Neutrophil (primary cell): ENCODE measurements around the gene GDA.

ENCODE experiments used
- H3K27ac ChIP-seq: fragments of 200-600 bp; sonication (generic); 2 replicates; pipeline ENCODE4 v1.5.1; 2016; ENCODE audit warnings: mild to moderate bottlenecking, moderate library complexity
- H3K27me3 ChIP-seq: fragments of 200-600 bp; sonication (generic); 2 replicates; pipeline ENCODE4 v1.6.0; 2016; ENCODE audit warnings: mild to moderate bottlenecking
- H3K36me3 ChIP-seq: fragments of 200-600 bp; sonication (generic); 2 replicates; pipeline ENCODE4 v1.5.1; 2017
- H3K4me1 ChIP-seq, 2 experiments: fragments of 200-600 bp in 1 of 2; sonication (generic) in 1 of 2; 1 replicate in 1 of 2; 2 replicates in 1 of 2; pipeline versions ENCODE4 v1.5.1 to v1.6.1; 2013 to 2016; ENCODE audit warnings: low read depth in 1 of 2, low read length in 1 of 2, mild to moderate bottlenecking in 1 of 2, moderate library complexity in 1 of 2; ENCODE audit not compliant: control insufficient read depth in 1 of 2, insufficient read depth in 1 of 2
- H3K4me3 ChIP-seq, 2 experiments: fragments of 200-600 bp in 1 of 2; sonication (generic) in 1 of 2; 1 replicate in 1 of 2; 2 replicates in 1 of 2; pipeline ENCODE4 v1.5.1; 2013 to 2016; ENCODE audit warnings: low read depth in 1 of 2, low read length in 1 of 2, mild to moderate bottlenecking in 1 of 2, moderate library complexity in 1 of 2
- H3K9me3 ChIP-seq: fragments of 200-600 bp; sonication (generic); 2 replicates; pipeline ENCODE4 v1.5.1; 2016
- TF ChIP-seq, protein P1 (sequence below): fragments of 200-600 bp; sonication (generic); IDR thresholded peaks from 2 replicates; pipeline ENCODE4 v1.5.1; 2016; ENCODE audit warnings: antibody characterized with exemption

GDA gene

DNA sequence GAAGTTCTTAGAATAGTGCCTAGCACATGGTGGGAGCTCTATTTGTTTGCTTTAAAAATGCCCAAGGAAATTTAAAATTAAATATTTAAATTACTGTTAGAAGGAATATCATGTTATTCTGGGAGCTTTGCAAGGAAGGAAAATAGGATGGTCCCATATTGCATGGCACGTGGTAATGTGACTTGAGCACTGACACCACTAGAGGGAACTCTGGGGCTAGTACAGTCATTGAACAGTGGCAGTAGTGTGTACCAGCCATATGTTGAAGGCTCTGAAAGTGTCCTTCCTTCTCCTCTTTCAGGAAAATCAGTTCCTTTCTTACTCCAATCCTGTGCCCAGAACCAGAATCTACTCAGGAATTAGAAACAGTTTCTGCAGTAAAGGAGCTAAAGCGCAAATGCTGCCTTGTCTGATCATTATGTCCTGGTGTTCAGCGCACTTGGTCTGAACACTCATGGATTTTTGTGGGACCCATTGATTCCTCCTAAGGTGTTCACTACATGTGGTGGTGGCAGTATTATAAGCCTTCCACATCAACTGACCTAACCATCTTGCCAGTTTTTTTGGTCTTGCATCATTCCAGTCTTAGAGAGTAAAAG, 54.1 kb downstream of the GDA start:
- Histone ChIP-seq H3K4me3 (no peak overlapping the region), H3K27me3 (peaks cover 11% of the 10 kb centered on the region)
- TF ChIP-seq, protein P1, sequence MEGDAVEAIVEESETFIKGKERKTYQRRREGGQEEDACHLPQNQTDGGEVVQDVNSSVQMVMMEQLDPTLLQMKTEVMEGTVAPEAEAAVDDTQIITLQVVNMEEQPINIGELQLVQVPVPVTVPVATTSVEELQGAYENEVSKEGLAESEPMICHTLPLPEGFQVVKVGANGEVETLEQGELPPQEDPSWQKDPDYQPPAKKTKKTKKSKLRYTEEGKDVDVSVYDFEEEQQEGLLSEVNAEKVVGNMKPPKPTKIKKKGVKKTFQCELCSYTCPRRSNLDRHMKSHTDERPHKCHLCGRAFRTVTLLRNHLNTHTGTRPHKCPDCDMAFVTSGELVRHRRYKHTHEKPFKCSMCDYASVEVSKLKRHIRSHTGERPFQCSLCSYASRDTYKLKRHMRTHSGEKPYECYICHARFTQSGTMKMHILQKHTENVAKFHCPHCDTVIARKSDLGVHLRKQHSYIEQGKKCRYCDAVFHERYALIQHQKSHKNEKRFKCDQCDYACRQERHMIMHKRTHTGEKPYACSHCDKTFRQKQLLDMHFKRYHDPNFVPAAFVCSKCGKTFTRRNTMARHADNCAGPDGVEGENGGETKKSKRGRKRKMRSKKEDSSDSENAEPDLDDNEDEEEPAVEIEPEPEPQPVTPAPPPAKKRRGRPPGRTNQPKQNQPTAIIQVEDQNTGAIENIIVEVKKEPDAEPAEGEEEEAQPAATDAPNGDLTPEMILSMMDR, result no peak

DNA sequence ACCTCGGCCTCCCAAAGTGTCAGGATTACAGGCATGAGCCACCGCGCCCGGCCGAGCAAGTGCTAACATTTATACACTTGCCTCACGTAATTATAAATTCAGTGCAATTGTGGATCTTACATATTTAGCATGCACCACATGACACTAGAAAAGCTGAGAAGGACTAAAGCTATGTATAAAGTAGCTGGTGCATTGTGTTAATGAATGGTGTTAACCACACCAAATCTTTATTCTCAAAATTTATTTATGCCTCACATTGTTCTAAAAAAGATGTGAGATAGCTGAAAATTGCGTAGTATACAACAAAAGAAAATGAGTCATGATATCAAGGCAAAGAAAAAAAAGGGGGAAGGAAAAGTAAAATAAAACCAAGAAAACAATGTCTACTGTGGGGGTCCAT, 54.8 kb downstream of the GDA start:
- TF ChIP-seq, protein P1, result no peak
- Histone ChIP-seq H3K27ac (no peak overlapping the region), H3K4me1 (no peaks in the 10 kb centered on the region)

More for the DNA sequence above, 54.1 kb downstream of the GDA start:
- Histone ChIP-seq H3K27ac (no peak overlapping the region), H3K36me3 (no peaks in the 10 kb centered on the region), H3K4me1 (no peaks in the 10 kb centered on the region), H3K9me3 (no peaks in the 10 kb centered on the region)

DNA sequence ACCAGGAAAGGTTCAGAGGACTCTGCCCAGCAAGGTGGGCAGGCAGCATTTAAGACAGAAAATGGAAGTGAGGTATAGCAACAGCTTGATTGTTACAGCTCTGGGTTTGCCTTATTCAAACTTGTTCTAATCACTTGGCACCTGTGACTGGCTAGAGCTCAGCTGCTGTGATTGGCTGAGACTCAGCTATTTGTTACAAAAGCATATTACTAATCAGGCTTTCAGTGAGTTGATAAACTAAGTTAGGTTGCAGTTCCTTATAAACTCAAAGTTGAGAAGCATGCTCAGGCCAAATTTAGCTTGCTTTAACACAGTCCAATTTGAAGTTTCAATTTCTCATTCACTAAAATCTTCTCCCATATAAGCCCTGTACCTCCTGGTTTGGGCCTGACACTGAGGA, 56.3 kb downstream of the GDA start:
- TF ChIP-seq, protein P1, result no peak
- Histone ChIP-seq H3K4me1 (no peaks in the 10 kb centered on the region), H3K27me3 (peaks cover 22% of the 10 kb centered on the region), H3K9me3 (no peaks in the 10 kb centered on the region), H3K4me3 (no peak overlapping the region), H3K27ac (no peak overlapping the region), H3K36me3 (no peaks in the 10 kb centered on the region)

More for the DNA sequence above, 54.8 kb downstream of the GDA start:
- H3K4me3 ChIP-seq, result no peak overlapping the region
- no peaks in the 10 kb centered on the region for H3K9me3 ChIP-seq
- peaks cover 12% of the 10 kb centered on the region for H3K27me3 ChIP-seq
- no peaks in the 10 kb centered on the region for H3K36me3 ChIP-seq

DNA sequence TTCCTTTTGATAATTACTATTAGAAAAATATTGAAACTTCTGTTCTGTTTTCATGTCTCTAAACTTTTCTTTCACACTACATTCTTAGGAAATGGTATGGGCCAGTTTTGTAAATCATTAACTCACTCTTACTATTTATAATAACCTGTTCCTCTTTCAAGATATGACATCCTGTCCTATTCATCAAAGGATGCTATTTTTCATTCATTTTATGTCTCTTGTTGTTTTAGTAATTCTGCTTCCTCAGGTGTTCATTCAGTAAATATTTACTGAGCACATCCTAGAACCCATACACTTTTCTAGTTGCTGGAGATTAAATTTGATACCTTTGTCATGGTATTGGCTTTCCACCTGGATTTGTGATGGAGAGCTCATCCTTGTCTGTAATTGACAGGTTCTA, 58.0 kb downstream of the GDA start:
- Histone ChIP-seq H3K27ac (no peak overlapping the region), H3K4me1 (no peaks in the 10 kb centered on the region), H3K27me3 (peaks cover 37% of the 10 kb centered on the region), H3K4me3 (no peak overlapping the region), H3K36me3 (no peaks in the 10 kb centered on the region), H3K9me3 (no peaks in the 10 kb centered on the region)
- TF ChIP-seq, protein P1, result no peak

DNA sequence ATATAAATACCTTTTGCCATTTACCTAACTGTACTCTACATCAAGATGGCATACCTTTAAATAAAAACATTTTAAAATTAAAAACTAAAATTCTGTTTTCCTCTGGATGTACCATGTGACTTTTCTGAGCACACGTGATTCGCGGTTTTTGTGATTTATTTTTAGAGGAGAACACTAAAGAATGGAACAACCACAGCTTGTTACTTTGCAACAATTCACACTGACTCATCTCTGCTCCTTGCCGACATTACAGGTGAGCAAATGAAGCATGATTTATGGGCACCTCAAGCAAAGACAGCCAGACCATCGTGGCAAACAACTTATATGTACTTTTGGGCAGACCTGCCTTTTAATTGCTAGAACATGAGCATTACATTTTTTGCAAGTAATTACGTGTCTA, 61.3 kb downstream of the GDA start:
- no peaks in the 10 kb centered on the region for H3K36me3 ChIP-seq
- H3K4me1 ChIP-seq, result no peaks in the 10 kb centered on the region
- no peak overlapping the region for H3K27ac ChIP-seq
- H3K27me3 ChIP-seq, result peaks cover 37% of the 10 kb centered on the region
- no peak overlapping the region for H3K4me3 ChIP-seq
- TF ChIP-seq, protein P1, result no peak
- H3K9me3 ChIP-seq, result no peaks in the 10 kb centered on the region
